HG03442 (cell line): ENCODE measurements around the gene RNF38.
"Not testable (repeated sequence)": the region's sequence is repeated elsewhere in the genome, so short reads cannot be mapped to it uniquely, and the experiment has no call there.

Source experiments
- ATAC-seq: cut with Tn5 transposase; IDR thresholded peaks from one replicate; pipeline ENCODE4 v1.9.1; 2021; ENCODE audit warnings: mild to moderate bottlenecking, moderate library complexity; ENCODE audit not compliant: unreplicated experiment

Gene RNF38

DNA sequence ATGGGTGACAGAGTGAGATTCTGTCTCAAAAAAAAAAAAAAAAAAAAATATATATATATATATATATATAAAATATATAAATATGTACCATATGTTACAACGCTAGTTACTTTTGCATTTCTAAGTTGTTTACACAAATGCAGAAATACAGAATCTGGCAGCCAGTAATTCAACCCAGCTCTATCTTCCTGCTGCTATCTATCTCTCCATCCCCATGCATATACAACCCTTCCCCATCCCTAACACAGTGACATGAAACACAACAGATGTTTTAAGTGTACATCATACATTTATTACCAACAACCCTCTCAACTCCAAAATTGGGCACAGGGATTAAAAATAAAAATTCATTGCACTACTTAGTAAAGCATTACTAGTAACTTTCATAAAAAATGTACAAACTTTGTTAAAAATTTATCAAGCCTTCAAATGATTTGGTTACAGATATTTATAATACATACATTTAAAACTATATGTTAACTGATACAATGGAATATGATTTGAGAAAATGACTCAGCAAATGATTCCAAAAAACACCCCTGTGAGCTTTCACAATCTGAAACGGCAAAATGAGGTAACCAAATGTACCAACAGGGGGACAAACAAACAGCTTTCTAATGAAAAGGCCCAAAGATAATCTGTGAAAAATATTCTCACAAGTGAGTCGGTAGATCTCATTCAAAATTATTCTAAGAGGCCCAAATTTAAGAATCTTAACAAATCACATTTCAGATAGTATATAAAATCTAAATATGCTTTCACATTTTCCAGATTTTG, 63.8 kb downstream of the RNF38 start:
- ATAC-seq: no peak

DNA sequence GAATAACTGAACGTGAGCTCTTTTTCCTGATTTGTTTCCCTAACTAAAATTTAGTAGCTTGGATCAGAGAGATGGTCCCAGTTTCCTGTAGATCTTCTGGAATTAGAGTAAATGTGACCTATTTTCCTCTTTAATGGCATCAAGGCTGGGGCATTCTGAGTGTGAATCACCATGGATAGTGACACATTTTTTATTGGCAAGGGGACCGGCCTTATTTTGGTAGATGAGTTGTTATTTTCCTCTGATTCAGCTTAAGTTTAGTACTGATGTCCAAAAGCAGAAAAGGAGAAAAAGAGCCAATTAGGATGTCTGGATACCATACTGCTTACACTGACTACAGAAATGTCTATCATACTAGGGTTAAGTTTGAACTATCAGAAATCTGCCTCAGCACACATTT, 68.1 kb downstream of the RNF38 start:
- no peak for ATAC-seq

DNA sequence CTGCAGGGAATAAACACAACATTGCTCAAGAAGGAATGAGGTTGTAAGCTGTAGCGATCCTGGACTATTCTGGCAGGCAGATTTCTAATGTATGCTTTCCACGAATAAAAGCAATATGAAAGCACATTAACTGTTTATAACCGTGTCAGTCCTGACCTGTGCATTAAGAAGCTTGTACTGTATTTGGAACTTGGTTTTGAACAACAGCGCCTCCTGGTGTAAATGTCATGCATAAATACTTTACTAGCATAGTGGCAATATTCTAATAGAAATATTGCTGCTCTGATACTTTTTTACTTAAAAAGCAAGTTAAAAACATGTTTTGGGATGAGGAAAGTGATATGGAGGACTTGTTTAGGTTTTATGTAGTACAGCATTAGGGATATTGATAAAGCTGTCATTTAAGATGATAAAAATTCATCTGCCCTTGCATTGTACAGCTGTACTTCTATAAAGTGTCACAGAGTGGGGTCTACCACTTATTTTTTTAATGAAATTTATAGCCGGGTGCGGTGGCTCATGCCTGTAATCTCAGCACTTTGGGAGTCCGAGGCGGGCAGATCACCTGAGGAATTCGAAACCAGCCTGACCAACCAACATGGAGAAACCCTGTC, 71.2 kb downstream of the RNF38 start:
- ATAC-seq: no peak

DNA sequence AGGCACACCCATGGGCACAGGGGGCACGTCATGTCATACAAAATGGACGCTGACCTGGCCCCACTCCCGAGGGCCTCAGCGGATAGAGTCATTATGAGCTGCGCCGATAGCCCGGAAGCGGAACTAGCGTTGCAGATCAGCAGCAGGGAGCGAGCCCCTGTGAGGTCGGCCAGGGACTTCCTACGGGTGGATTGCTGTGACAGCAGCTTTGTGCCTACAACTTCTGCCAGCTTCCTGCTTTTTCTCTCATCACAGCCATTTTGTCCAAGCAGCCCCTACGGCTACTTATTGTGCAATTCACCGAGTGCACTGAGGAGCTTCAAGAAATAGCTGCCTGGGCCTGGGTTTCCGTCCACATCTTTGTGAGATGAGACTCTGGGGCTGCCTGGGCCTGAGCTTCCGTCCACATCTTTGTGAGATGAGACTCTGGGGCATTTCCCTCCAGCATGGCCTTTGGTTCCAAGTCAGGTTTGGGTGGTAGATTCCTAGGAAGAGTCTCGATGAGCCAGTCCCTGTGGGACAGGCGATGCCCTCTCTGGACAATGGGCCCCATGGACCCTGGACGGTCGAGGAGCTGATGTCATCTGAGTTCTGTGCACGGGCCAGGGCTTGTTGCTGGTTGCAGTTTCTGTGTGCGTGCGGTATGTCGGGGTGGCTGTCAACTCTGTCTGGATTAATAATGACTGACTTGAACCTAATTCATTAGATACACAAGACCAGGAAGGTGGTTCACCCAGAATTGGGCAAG, 74.8 kb downstream of the RNF38 start:
- ATAC-seq: no peak

GRCh38 chr9:36323926-36324325, 76.1 kb downstream of the RNF38 start:
- ATAC-seq: no peak

- no peak for ATAC-seq
These were observed 77.6 kb downstream of the RNF38 start for GRCh38 chr9:36322462-36322861.

DNA sequence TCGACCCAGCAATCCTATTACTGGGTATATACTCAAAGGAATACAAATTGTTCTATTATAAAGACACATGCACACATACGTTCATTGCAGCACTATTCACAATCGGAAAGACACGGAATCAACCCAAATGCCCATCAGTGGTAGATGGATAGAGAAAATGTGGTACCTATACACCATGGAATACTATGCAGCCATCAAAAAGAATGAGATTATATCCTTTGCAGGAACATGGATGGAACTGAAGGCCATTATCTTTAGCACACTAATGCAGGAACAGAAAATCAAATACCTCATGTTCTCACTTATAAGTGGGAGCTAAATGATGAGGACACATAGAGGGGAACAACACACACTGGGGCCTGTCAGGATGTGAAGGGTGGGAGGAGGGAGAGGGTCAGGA, 78.2 kb downstream of the RNF38 start:
- ATAC-seq: not testable (repeated sequence)

DNA sequence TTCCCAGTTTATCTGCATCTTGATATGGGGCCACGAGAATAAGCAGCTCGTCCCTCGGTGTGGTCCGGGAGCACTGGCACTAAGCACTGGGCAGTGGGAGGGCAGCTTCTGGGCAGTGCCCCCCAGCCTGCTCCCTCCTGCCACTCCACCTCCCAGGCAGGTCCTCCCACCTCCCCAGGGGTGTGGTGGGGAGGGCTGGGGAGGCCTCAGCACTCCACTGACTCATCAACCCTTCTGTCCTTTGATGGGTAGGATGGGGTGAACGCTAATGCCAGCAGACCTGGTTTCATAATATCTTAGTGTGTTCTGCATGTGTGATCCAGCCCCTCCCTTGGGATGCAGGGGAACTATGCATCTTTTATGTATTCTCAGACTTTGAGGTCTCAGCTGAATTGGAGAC, 79.6 kb downstream of the RNF38 start:
- no peak for ATAC-seq

GRCh38 chr9:36319806-36320205, 80.3 kb downstream of the RNF38 start:
- ATAC-seq: no peak

- ATAC-seq: no peak
These were observed 80.9 kb downstream of the RNF38 start for GRCh38 chr9:36319183-36319582.

GRCh38 chr9:36318212-36318802, 81.8 kb downstream of the RNF38 start:
- ATAC-seq: no peak

DNA sequence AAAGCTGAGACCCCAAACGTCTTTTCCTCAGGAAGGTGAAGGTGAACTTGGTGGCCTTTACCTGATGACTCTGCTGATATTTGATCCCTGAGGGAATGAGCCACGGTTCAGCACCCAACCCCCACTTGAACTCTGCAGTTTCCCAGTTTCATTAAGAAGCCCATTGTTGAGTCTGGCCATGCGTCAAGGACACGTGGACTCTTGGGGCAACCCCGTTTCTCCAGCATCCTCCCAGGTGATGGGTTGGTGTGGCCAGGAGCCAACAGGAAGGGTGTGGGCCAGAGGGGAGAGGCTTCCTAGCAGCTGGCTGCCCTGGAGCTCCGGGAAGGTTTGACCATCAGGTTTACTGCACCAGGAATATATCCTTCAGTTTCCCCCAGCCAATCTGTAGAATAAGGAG, 82.3 kb downstream of the RNF38 start:
- ATAC-seq: no peak

DNA sequence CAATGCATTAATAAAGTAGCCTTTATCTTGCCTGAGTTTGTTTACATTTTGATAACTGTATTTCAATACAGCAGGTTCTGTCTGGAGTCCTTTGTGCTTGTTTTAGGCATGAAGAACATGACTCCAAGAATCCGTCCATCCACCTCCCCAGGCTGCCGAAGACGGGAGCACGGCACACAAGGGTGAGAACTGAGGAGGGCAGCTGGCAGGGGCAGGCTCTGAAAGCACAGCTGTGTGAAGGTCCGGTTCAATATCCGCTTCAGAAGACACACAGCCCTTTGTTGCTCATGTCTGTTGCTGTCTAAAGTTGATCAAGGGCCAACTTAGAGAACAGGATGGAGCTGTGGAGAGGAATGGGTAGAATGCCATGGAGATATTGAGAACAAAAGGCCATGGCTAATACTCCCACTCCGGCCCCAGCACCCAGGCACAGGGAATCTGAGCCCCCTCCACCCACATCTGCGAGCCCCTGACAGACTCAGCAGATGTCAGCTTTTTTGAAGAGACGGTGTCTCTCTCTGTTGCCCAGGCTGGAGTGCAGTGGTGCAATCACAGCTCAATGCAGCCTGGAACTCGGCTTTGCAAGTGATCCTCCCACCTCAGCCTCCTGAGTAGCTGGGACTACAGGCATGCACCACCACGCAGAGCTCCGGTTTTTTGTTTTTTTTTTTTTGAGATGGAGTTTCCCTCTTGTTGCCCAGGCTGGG, 83.3 kb downstream of the RNF38 start:
- no peak for ATAC-seq

DNA sequence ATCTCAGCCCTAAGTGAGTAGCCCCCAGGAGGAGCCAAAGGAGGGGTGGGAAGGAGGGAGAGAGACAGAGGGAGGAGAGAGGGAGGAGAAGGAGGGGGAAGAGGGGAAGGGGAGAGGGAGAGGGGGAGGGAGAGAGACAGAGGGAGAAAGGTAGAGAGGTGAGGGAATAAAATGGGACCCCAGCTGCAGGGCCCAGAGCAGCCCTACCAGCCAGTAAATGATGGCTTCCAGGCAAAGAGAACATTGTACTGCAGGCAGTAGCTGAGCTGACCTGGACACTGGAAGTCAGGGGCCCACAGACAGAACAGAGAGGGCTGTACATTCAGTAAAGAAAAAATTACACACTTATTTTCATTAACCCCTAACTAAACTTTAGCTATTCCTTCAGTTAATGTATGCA, 84.0 kb downstream of the RNF38 start:
- no peak for ATAC-seq

- no peak for ATAC-seq
These were observed 84.8 kb downstream of the RNF38 start for GRCh38 chr9:36315283-36315682.

GRCh38 chr9:36314740-36315139, 85.3 kb downstream of the RNF38 start:
- ATAC-seq: no peak

DNA sequence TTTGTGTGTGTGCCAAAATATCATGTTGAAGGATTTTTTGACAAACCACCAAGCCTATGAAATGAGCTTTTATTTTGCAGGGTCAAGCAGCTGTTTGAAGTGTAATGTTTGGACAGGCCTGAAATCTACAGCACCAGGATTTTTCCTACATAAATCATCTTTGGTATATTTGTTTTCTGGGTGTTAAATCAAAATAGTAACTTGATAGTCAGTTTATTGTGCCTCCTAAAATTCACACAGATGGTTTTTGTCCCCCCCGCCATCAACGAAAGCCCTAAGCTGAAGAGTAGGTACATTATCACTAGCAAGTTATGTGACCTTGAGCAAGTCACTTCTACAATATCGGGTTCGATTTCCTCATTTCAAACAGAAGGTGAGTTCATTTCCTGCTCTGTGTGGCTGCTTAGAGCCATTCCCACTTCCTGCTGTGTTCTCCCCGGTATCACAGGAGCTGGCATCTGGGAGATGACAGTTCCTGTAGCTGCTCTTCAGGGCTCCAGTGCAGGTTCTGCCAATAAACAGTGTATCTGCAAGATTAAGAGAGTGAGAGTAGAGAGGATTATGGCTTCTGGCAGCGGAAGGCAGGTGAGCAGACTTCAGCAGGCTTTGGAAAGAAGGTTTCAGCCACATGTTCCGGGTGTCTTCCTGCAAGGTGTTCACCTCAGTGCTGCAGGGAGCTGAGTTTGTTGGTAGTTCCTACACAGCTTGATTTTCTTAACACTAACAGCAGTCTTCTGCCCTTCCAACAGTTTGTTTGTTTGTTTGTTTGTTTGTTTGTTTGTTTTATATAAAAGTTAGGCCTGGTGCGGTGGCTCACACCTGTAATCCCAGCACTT, 93.4 kb downstream of the RNF38 start:
- no peak for ATAC-seq

- ATAC-seq: not testable (repeated sequence)
These were observed 95.7 kb downstream of the RNF38 start for GRCh38 chr9:36304366-36304765.

- ATAC-seq: no peak
These were observed 98.8 kb downstream of the RNF38 start for GRCh38 chr9:36301227-36301626.

- no peak for ATAC-seq
These were observed 101.5 kb downstream of the RNF38 start for GRCh38 chr9:36298566-36298965.
